K562 (cell line): ENCODE results near the gene PSMA2. TPM values are rescaled to one million over a fixed set of nuclear protein-coding genes. Genes with fewer than 3 reads are reported as not detected.

ENCODE experiments used
- BCL6 ChIP-seq: fragments of 250-450 bp; sonication (Bioruptor Pico); IDR thresholded peaks from 2 replicates; pipeline ENCODE4 v1.4.0; 2020
- CBX3 ChIP-seq, 2 experiments: IDR thresholded peaks; 1 replicate in 1 of 2; 2 replicates in 1 of 2; pipeline ENCODE4 v1.6.1; 2012; ENCODE audit warnings: inconsistent platforms in 2 of 2, low read length in 2 of 2, borderline replicate concordance in 1 of 2, control low read depth in 1 of 2
- FOXJ2 ChIP-seq: fragments of 200-800 bp; sonication (Bioruptor generic); IDR thresholded peaks from 2 replicates; pipeline ENCODE4 v1.6.1; 2016; ENCODE audit warnings: missing genetic modification characterization, missing compliant biosample characterization
- MCM5 ChIP-seq: fragments of 450-650 bp; IDR thresholded peaks from 2 replicates; pipeline ENCODE4 v1.6.1; 2016; ENCODE audit warnings: low read depth
- MEIS2 ChIP-seq: fragments of 450-650 bp; IDR thresholded peaks from 2 replicates; pipeline ENCODE4 v1.6.1; 2014; ENCODE audit warnings: mild to moderate bottlenecking; ENCODE audit not compliant: partially characterized antibody
- MYNN ChIP-seq, 2 experiments: sonication (generic); formaldehyde crosslinking in 1 of 2; IDR thresholded peaks; 2 replicates each; pipeline versions ENCODE4 v1.5.0 to v1.6.1; 2016 to 2020; ENCODE audit warnings: antibody characterized with exemption in 1 of 2, missing genetic modification reagents in 1 of 2
- NRF1 ChIP-seq, 2 experiments: fragments of 450-650 bp; IDR thresholded peaks in 1 of 2; conservative IDR thresholded peaks in 1 of 2; 2 replicates each; pipeline ENCODE4 v1.6.1; 2014; ENCODE audit warnings: mild to moderate bottlenecking in 2 of 2
- PHTF2 ChIP-seq: fragments of 250-450 bp; sonication (Bioruptor Pico); IDR thresholded peaks from 2 replicates; pipeline ENCODE4 v1.5.0; 2021; ENCODE audit warnings: mild to moderate bottlenecking
- RAD21 ChIP-seq, 2 experiments: fragments of 250-450 bp in 1 of 2; fragments of 450-650 bp in 1 of 2; sonication (Bioruptor Pico) in 1 of 2; formaldehyde crosslinking in 1 of 2; IDR thresholded peaks in 1 of 2; conservative IDR thresholded peaks in 1 of 2; 2 replicates each; pipeline versions ENCODE4 v1.4.0 to v1.8.0; 2020 to 2022; ENCODE audit warnings: mild to moderate bottlenecking in 2 of 2, moderate library complexity in 1 of 2
- SMARCE1 ChIP-seq: fragments of 450-650 bp; IDR thresholded peaks from 2 replicates; pipeline ENCODE4 v1.7.1; 2016; ENCODE audit warnings: mild to moderate bottlenecking
- ZBTB7A ChIP-seq: IDR thresholded peaks from 2 replicates; pipeline ENCODE4 v1.6.1; 2011; ENCODE audit warnings: low read depth, mild to moderate bottlenecking, low read length, moderate library complexity, borderline replicate concordance; ENCODE audit not compliant: control insufficient read depth
- polyA plus RNA-seq, 8 experiments: library from polyadenylated mRNA; depleted of rRNA in 4 of 8; stranded (reverse) in 5 of 8; unstranded in 3 of 8; fragments of >200 nt; fragmentation: Nextera tagmentation in 2 of 8; fragmentation: Illumina TruSeq in 1 of 8; extraction: Ambion mirVana in 2 of 8; extraction: Trizol in 1 of 8; gene quantifications; 2 replicates each; pipeline versions ENCODE4 v1.2.1 to v1.2.3, GENCODE V29; 2011 to 2014; ENCODE audit warnings: inconsistent platforms in 1 of 8, missing spikeins in 1 of 8
- total RNA-seq, 7 experiments: library from RNA; depleted of rRNA in 6 of 7; stranded (reverse); fragments of >200 nt in 6 of 7; fragmentation: Illumina TruSeq in 2 of 7; extraction: Trizol in 2 of 7; gene quantifications; 2 replicates each; pipeline versions ENCODE4 v1.2.1 to v1.2.3, GENCODE V29; 2011 to 2021; ENCODE audit warnings: low replicate concordance in 1 of 7
- TF ChIP-seq, protein P1 (sequence below): fragments of 250-450 bp; sonication (Bioruptor Pico); IDR thresholded peaks from 2 replicates; pipeline ENCODE4 v1.8.0; 2022; ENCODE audit warnings: moderate library complexity, mild to moderate bottlenecking, inconsistent platforms
- TF ChIP-seq, protein P2 (sequence below): fragments of 250-450 bp; sonication (Bioruptor Pico); IDR thresholded peaks from 2 replicates; pipeline ENCODE4 v1.8.0; 2022; ENCODE audit warnings: moderate library complexity, mild to moderate bottlenecking, inconsistent platforms

Gene PSMA2
- total and polyA plus RNA-seq, 9 of the 15 experiments (the other 6 are each of a cell fraction or from before 2014, with no cell fraction given): 91.7 to 1,070 (median 213) TPM

DNA sequence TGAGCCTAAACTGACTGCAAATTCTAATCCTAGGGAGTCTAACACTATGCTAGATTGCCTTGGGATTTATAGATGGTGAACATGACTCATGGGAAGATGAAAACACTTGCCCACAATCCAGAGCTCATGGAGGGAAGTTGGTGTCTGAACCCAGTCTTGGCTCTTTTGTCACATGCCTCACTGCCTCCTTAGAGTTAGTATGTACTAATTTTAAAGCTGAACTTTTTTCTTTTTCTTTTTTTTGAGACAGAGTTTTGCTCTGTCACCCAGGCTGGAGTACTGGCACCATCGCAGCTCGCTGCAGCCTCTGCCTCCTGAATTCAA is 14.6 kb upstream of the PSMA2 start (continued):
- TF ChIP-seq, protein P1, sequence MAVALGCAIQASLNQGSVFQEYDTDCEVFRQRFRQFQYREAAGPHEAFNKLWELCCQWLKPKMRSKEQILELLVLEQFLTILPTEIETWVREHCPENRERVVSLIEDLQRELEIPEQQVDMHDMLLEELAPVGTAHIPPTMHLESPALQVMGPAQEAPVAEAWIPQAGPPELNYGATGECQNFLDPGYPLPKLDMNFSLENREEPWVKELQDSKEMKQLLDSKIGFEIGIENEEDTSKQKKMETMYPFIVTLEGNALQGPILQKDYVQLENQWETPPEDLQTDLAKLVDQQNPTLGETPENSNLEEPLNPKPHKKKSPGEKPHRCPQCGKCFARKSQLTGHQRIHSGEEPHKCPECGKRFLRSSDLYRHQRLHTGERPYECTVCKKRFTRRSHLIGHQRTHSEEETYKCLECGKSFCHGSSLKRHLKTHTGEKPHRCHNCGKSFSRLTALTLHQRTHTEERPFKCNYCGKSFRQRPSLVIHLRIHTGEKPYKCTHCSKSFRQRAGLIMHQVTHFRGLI (CRISPR knock-in tag): no peak
- TF ChIP-seq CBX3 (IDR thresholded peaks at IDR 0.05; ENCODE audit: borderline replicate concordance in 1 of 2, low read length in 2 of 2): no peak
- no peak for TF ChIP-seq MYNN (IDR thresholded peaks at IDR 0.05)
- TF ChIP-seq MYNN (CRISPR knock-in tag; IDR thresholded peaks at IDR 0.05): no peak
- TF ChIP-seq SMARCE1: no peak
- TF ChIP-seq, protein P2, sequence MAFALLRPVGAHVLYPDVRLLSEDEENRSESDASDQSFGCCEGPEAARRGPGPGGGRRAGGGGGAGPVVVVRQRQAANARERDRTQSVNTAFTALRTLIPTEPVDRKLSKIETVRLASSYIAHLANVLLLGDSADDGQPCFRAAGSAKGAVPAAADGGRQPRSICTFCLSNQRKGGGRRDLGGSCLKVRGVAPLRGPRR: no peak
- TF ChIP-seq ZBTB7A: no peak
- TF ChIP-seq MCM5: no peak
- no peak for TF ChIP-seq BCL6 (CRISPR knock-in tag)
- TF ChIP-seq NRF1 (conservative IDR thresholded peaks at IDR 0.05 in 1 of 2, IDR thresholded peaks at IDR 0.05 in 1 of 2): no peak
- no peak for TF ChIP-seq FOXJ2 (tag)
- TF ChIP-seq RAD21 (CRISPR knock-in tag; conservative IDR thresholded peaks at IDR 0.05 in 1 of 2, IDR thresholded peaks at IDR 0.05 in 1 of 2): no peak
- no peak for TF ChIP-seq PHTF2
- TF ChIP-seq MEIS2: no peak
- TF ChIP-seq, all 486 proteins: peak for 0
